H1 (cell line): ENCODE data around the gene HELQ. TPM values are rescaled to one million over a fixed set of nuclear protein-coding genes. Genes with fewer than 3 reads are reported as not detected.
A peak's percentile ranks its signal among the peaks of the same experiment; 100 is the strongest.

Experiments
- CTCF ChIA-PET: fragments of 300-600 bp; sonication (Branson Sonifier 250); formaldehyde crosslinking; loops from one replicate; lab custom pipeline; 2021; ENCODE audit not compliant: partially characterized antibody; lab: Charles Lee
- POLR2A ChIA-PET: fragments of 300-600 bp; sonication (Branson Sonifier 250); formaldehyde crosslinking; loops from one replicate; lab custom pipeline; 2021; ENCODE audit warnings: inconsistent platforms; ENCODE audit not compliant: partially characterized antibody; lab: Charles Lee
- DNase-seq, 2 experiments: peaks; one replicate each; pipeline versions ENCODE4 v3.0.0 to v3.0.0-alpha.2; 2010 to 2022; ENCODE audit warnings: low spot score in 2 of 2, low read depth in 1 of 2, mixed read lengths in 1 of 2
- FAIRE-seq: peaks from 2 replicates; lab custom pipeline; 2011; peaks lifted over from hg19 to GRCh38; lab: Jason Lieb, UNC
- H2AFZ ChIP-seq: 2 replicates; pipeline ENCODE4 v1.8.1; 2012; ENCODE audit warnings: low read length, inconsistent platforms
- H2AK5ac ChIP-seq: 2 replicates; pipeline ENCODE4 v1.6.1; 2013; ENCODE audit warnings: low read depth, low read length
- H2BK120ac ChIP-seq: replicated peaks from 2 replicates; pipeline ENCODE3; 2013; ENCODE audit warnings: low read depth, low read length, inconsistent platforms
- H2BK12ac ChIP-seq: 2 replicates; pipeline ENCODE4 v1.6.1; 2013; ENCODE audit warnings: low read depth, low read length
- H2BK15ac ChIP-seq: 2 replicates; pipeline ENCODE4 v1.6.1; 2013; ENCODE audit warnings: low read length
- H2BK20ac ChIP-seq: 2 replicates; pipeline ENCODE4 v1.6.1; 2013; ENCODE audit warnings: low read length
- H2BK5ac ChIP-seq: 2 replicates; pipeline ENCODE4 v1.6.1; 2013; ENCODE audit warnings: low read depth, low read length
- H3K14ac ChIP-seq: 2 replicates; pipeline ENCODE4 v1.6.1; 2013; ENCODE audit warnings: inconsistent platforms; ENCODE audit not compliant: insufficient read length
- H3K18ac ChIP-seq: 2 replicates; pipeline ENCODE4 v1.6.1; 2013; ENCODE audit warnings: low read length; ENCODE audit errors: extremely low read depth
- H3K23ac ChIP-seq: 2 replicates; pipeline ENCODE4 v1.6.1; 2013; ENCODE audit warnings: inconsistent platforms; ENCODE audit not compliant: insufficient read length
- H3K23me2 ChIP-seq: 2 replicates; pipeline ENCODE4 v1.6.1; 2013; ENCODE audit warnings: low read depth, low read length
- H3K27ac ChIP-seq: 2 replicates; pipeline ENCODE4 v1.6.1; 2011; ENCODE audit warnings: low read depth, low read length, inconsistent platforms
- H3K27me3 ChIP-seq, 4 experiments: replicated peaks in 1 of 4; 1 replicate in 1 of 4; 2 replicates in 3 of 4; pipeline versions ENCODE4 v1.6.1 to v1.8.1; 2011 to 2013; ENCODE audit warnings: low read length in 3 of 4, mild to moderate bottlenecking in 3 of 4, inconsistent platforms in 2 of 4, mixed read lengths in 2 of 4, moderate library complexity in 1 of 4; ENCODE audit not compliant: control insufficient read depth in 3 of 4, insufficient read depth in 3 of 4; ENCODE audit errors: extremely low read depth in 1 of 4
- H3K36me3 ChIP-seq, 4 experiments: 2 replicates each; pipeline versions ENCODE4 v1.6.1 to v1.8.1; 2011 to 2013; ENCODE audit warnings: mild to moderate bottlenecking in 4 of 4, low read length in 3 of 4, moderate library complexity in 2 of 4, control low read depth in 1 of 4, inconsistent platforms in 1 of 4; ENCODE audit not compliant: insufficient read depth in 4 of 4, control insufficient read depth in 2 of 4
- H3K4ac ChIP-seq: replicated peaks from 2 replicates; pipeline ENCODE3; 2013; ENCODE audit warnings: low read length, low read depth, mixed read lengths, inconsistent platforms; ENCODE audit not compliant: insufficient read length
- H3K4me1 ChIP-seq, 4 experiments: replicated peaks in 1 of 4; 1 replicate in 1 of 4; 2 replicates in 3 of 4; pipeline versions ENCODE4 v1.6.1 to v1.8.1; 2011 to 2013; ENCODE audit warnings: low read length in 3 of 4, inconsistent platforms in 2 of 4, mixed read lengths in 1 of 4; ENCODE audit not compliant: insufficient read depth in 4 of 4, control insufficient read depth in 3 of 4
- H3K4me2 ChIP-seq, 2 experiments: 2 replicates each; pipeline versions ENCODE4 v1.6.1 to v1.8.1; 2011 to 2013; ENCODE audit warnings: low read depth in 2 of 2, low read length in 2 of 2, control low read depth in 1 of 2, inconsistent platforms in 1 of 2, mild to moderate bottlenecking in 1 of 2; ENCODE audit not compliant: insufficient read depth in 1 of 2
- H3K4me3 ChIP-seq, 4 experiments: fragments of 200-600, 300-600 bp in 1 of 4; sonication (generic), shearing (Covaris generic), sonication (Bioruptor Twin) in 1 of 4; 2 replicates each; pipeline versions ENCODE4 v1.5.1 to v1.8.1; 2011 to 2016; ENCODE audit warnings: low read length in 4 of 4, low read depth in 3 of 4, control low read depth in 2 of 4, inconsistent platforms in 2 of 4, mild to moderate bottlenecking in 2 of 4, mixed read lengths in 1 of 4, moderate library complexity in 1 of 4; ENCODE audit not compliant: insufficient read depth in 2 of 4; ENCODE audit errors: extremely low read depth in 1 of 4
- H3K56ac ChIP-seq: replicated peaks from 2 replicates; pipeline ENCODE3; 2013; ENCODE audit warnings: low read depth, mild to moderate bottlenecking, mixed read lengths, low read length, inconsistent platforms; ENCODE audit not compliant: insufficient read length
- H3K79me1 ChIP-seq: 2 replicates; pipeline ENCODE4 v1.6.1; 2013; ENCODE audit warnings: low read depth, low read length, control low read depth
- H3K79me2 ChIP-seq, 2 experiments: 2 replicates each; pipeline versions ENCODE4 v1.6.1 to v1.8.1; 2012 to 2013; ENCODE audit warnings: low read length in 2 of 2, mild to moderate bottlenecking in 2 of 2, inconsistent platforms in 1 of 2; ENCODE audit not compliant: insufficient read depth in 2 of 2, control insufficient read depth in 1 of 2
- H3K9ac ChIP-seq, 4 experiments: replicated peaks in 1 of 4; 1 replicate in 1 of 4; 2 replicates in 3 of 4; pipeline versions ENCODE4 v1.6.1 to v1.8.1; 2011 to 2013; ENCODE audit warnings: low read depth in 3 of 4, low read length in 3 of 4, control low read depth in 2 of 4, mild to moderate bottlenecking in 2 of 4, moderate library complexity in 2 of 4, inconsistent platforms in 1 of 4; ENCODE audit errors: extremely low read depth in 1 of 4
- H3K9me3 ChIP-seq, 2 experiments: 2 replicates each; pipeline versions ENCODE4 v1.6.1 to v1.8.1; 2012 to 2013; ENCODE audit warnings: mild to moderate bottlenecking in 2 of 2, moderate library complexity in 2 of 2, control low read depth in 1 of 2, inconsistent platforms in 1 of 2, low read depth in 1 of 2, low read length in 1 of 2, mixed read lengths in 1 of 2; ENCODE audit not compliant: insufficient read depth in 2 of 2
- H4K20me1 ChIP-seq, 2 experiments: replicated peaks in 1 of 2; 2 replicates each; pipeline versions ENCODE3 to v1.8.1; 2011 to 2013; ENCODE audit warnings: inconsistent platforms in 2 of 2, low read length in 2 of 2, mild to moderate bottlenecking in 1 of 2; ENCODE audit not compliant: insufficient read depth in 2 of 2, control insufficient read depth in 1 of 2
- H4K5ac ChIP-seq: 2 replicates; pipeline ENCODE4 v1.6.1; 2013; ENCODE audit warnings: low read length, low read depth, mixed read lengths, inconsistent platforms; ENCODE audit not compliant: insufficient read length
- H4K8ac ChIP-seq: 2 replicates; pipeline ENCODE4 v1.8.0; 2013; ENCODE audit warnings: mild to moderate bottlenecking, moderate library complexity, low read length, inconsistent platforms; ENCODE audit not compliant: insufficient read depth; ENCODE audit errors: extremely low read depth
- H4K91ac ChIP-seq: replicated peaks from 2 replicates; pipeline ENCODE3; 2013; ENCODE audit warnings: low read length, mixed read lengths, inconsistent platforms; ENCODE audit not compliant: insufficient read length
- CTCF ChIP-seq, 3 experiments: IDR thresholded peaks; 1 replicate in 2 of 3; 2 replicates in 1 of 3; pipeline versions ENCODE4 v1.5.1 to v1.6.1; 2011; ENCODE audit warnings: low read length in 3 of 3, mild to moderate bottlenecking in 3 of 3, inconsistent platforms in 2 of 3, low read depth in 1 of 3, moderate library complexity in 1 of 3; ENCODE audit not compliant: insufficient read depth in 1 of 3; ENCODE audit errors: control extremely low read depth in 1 of 3
- RAD21 ChIP-seq, 2 experiments: IDR thresholded peaks in 1 of 2; conservative IDR thresholded peaks in 1 of 2; 2 replicates each; pipeline ENCODE4 v1.6.1; 2011; ENCODE audit warnings: low read depth in 2 of 2, low read length in 2 of 2, improper control_type of control experiment in 1 of 2, inconsistent platforms in 1 of 2, mild to moderate bottlenecking in 1 of 2, moderate library complexity in 1 of 2
- USF2 ChIP-seq: IDR thresholded peaks from 2 replicates; pipeline ENCODE4 v1.6.1; 2011; ENCODE audit warnings: low read length, improper control_type of control experiment
- WGBS, 2 experiments: shearing (Covaris generic) in 1 of 2; methylation state at CpG; one replicate each; pipeline versions ENCODE4 v1.1.6 to v1.1.7; 2013 to 2015; ENCODE audit warnings: low lambda C conversion rate in 2 of 2, mixed read lengths in 2 of 2, inconsistent platforms in 1 of 2, low coverage in 1 of 2, missing lambda C conversion rate in 1 of 2; ENCODE audit not compliant: insufficient replicate concordance in 2 of 2, insufficient coverage in 1 of 2, insufficient read length in 1 of 2; ENCODE audit errors: extremely low coverage in 1 of 2, missing lambda C conversion rate in 1 of 2; 5-methylcytosine and 5-hydroxymethylcytosine counted together
- polyA plus RNA-seq, 7 experiments: library from polyadenylated mRNA; depleted of rRNA in 3 of 7; stranded (reverse) in 5 of 7; unstranded in 2 of 7; fragments of >200 nt in 5 of 7; fragments of 200-250 nt in 2 of 7; gene quantifications; 1 replicate in 5 of 7; 2 replicates in 1 of 7; 4 replicates in 1 of 7; pipeline versions ENCODE4 v1.2.1 to v1.2.3, GENCODE V29; 2011 to 2013; ENCODE audit warnings: missing spikeins in 2 of 7, mixed read lengths in 2 of 7
- total RNA-seq: library from RNA; stranded (reverse); fragmentation: NEBNext Ultra II Directional; extraction: Animal tissue kit (Norgen Biotek cat#: 25700); gene quantifications from 2 replicates; pipeline ENCODE4 v1.2.1, GENCODE V29; 2021

Gene HELQ
- total and polyA plus RNA-seq, 2 of the 8 experiments (the other 6 are each of a cell fraction or from before 2014, with no cell fraction given) = 4.7 to 9.0 TPM

GRCh38 chr4:83362492-83363329 is 92.9 kb downstream of the HELQ start:
- Histone ChIP-seq H3K4me1 (peaks cover 0 to 7% (median 1%) of the 10 kb centered on the region in 4 experiments; a peak in 3 of 7 replicates), H2BK12ac (no peak overlapping the region; the same call in 1 of the 2 replicates), H3K23ac (no peak overlapping the region), H3K27me3 (no peaks in the 10 kb centered on the region; a peak in 2 of 7 replicates), H4K20me1 (no peaks in the 10 kb centered on the region), H3K27ac (no peak overlapping the region), H3K4ac (no peak overlapping the region), H3K4me2 (no peak overlapping the region), H2BK15ac (0 out of 2 replicates have a peak overlapping the region, but pooled peaks have one; percentile 1), H2BK5ac (no peak overlapping the region), H3K36me3 (no peaks in the 10 kb centered on the region), H2BK20ac (no peak overlapping the region), H2AK5ac (no peak overlapping the region), H3K56ac (no peak overlapping the region), H2BK120ac (no peak overlapping the region), H4K8ac (peak overlapping the region; percentile 63; the same call in 1 of the 2 replicates), H4K91ac (peak overlapping the region; percentile 37), H3K23me2 (no peaks in the 10 kb centered on the region), H3K79me2 (no peaks in the 10 kb centered on the region), H3K9me3 (no peaks in the 10 kb centered on the region), H3K4me3 (no peak overlapping the region), H3K18ac (no peak overlapping the region), H3K14ac (no peak overlapping the region), H3K79me1 (no peaks in the 10 kb centered on the region), H2AFZ (peak overlapping the region; percentile 73), H3K9ac (no peak overlapping the region), H4K5ac (no peak overlapping the region)
- CTCF ChIA-PET = interaction anchor here (0.6 to 3.1 kb wide), 18 partner anchors 8 to 651 kb away, joined by 3 to 20 read pairs (median 4); partner anchors contain the start of genes GPAT3, HELQ and MRPS18C
- FAIRE-seq = no peak
- TF ChIP-seq CTCF (IDR thresholded peaks at IDR 0.05; ENCODE audit: control extremely low read depth in 1 of 3, insufficient read depth in 1 of 3, low read depth in 1 of 3, low read length in 3 of 3) = peak in 1 of 3 experiments; percentile 34; a peak in 1 of 4 replicates
- TF ChIP-seq USF2 = no peak
- peak; percentile 49 to 51 for TF ChIP-seq RAD21 (IDR thresholded peaks at IDR 0.05 in 1 of 2, conservative IDR thresholded peaks at IDR 0.05 in 1 of 2; ENCODE audit: low read depth in 2 of 2, low read length in 2 of 2)
- DNase-seq = no peak
- WGBS, 2 experiments = 88% methylated on average over 9 of the region's 9 CpGs; no CpG with 5 or more reads in 1 of the 2 experiments
- POLR2A ChIA-PET = interaction anchor here (0.5 to 1.9 kb wide), 3 partner anchors 11 to 247 kb away, joined by 3 to 4 read pairs (median 3); no protein-coding TSS in a partner anchor
